ENCODE results near the gene SUPT3H.

The SUPT3H gene

DNA sequence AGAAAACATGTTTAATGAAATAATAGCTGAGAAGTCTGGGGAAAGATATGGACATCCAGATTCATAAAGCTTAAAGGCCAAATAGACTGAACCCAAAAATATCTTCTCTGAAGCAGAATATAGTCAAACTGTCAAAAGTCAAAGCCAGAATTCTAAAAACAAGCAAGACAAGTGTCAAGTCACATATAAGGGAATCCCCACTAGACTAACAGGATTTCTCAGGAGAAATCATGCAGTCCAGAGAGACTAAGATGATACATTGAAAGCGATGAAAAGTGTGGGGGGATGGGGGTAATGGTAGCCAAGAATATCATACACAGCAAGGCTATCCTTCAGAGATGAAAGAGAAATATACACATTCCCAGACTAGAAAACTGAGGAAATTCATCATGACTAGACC, 162.0 kb downstream of the SUPT3H start:
- Histone ChIP-seq H3K27me3 (ENCODE audit: control insufficient read depth, insufficient read depth, low read length) (no peaks in the 10 kb centered on the region), H3K9me3 (ENCODE audit: control insufficient read depth, insufficient read depth, low read length) (no peaks in the 10 kb centered on the region), H3K4me3 (ENCODE audit: low read depth, low read length) (no peak overlapping the region), H3K9ac (ENCODE audit: low read depth, low read length) (no peak overlapping the region), H3K36me3 (ENCODE audit: control insufficient read depth, insufficient read depth, low read length) (no peaks in the 10 kb centered on the region), H3K4me1 (ENCODE audit: control insufficient read depth, insufficient read depth, low read length) (peaks cover 13% of the 10 kb centered on the region)

DNA sequence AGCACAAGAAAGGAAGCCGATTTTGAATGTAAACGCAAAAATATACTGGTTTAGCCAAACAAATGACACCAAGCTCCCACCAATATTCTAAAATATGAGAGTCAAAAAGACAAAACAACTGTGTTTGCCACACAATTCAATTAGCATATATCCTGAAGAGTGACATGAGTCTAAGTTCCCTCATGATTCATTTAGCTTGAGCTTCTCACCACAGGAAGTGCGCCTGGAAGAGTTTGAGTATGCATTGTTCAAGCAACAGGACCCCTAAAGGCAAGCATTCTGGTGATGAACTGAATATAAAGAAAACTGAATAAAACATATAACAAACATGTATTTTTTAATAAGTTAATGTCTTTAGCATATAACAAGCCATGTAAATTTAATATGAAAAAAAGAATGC, 164.8 kb downstream of the SUPT3H start:
- H3K9ac ChIP-seq (ENCODE audit: low read depth, low read length), result no peak overlapping the region
- no peaks in the 10 kb centered on the region for H3K36me3 ChIP-seq (ENCODE audit: control insufficient read depth, insufficient read depth, low read length)
- H3K9me3 ChIP-seq (ENCODE audit: control insufficient read depth, insufficient read depth, low read length), result no peaks in the 10 kb centered on the region
- H3K4me3 ChIP-seq (ENCODE audit: low read depth, low read length), result no peak overlapping the region
- no peaks in the 10 kb centered on the region for H3K27me3 ChIP-seq (ENCODE audit: control insufficient read depth, insufficient read depth, low read length)
- peaks cover 13% of the 10 kb centered on the region for H3K4me1 ChIP-seq (ENCODE audit: control insufficient read depth, insufficient read depth, low read length)

DNA sequence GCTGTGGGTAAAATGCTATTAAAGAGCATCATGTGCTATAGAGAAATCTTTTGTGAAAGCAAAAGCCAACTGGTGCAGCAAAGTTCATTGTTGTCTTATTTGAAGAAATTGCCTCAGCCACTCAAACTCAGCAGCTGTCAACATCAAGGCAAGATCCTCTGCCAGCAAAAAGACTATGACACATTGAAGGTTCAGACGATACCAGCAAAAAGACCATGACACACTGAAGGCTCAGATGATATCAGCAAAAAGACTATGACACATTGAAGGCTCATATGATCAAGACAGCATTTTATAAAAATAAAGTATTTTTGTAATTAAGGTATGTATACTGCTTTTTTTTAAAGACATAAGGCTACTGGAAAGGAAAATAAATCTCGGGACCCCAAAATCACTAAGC, 168.0 kb downstream of the SUPT3H start:
- Histone ChIP-seq H3K27me3 (ENCODE audit: control insufficient read depth, insufficient read depth, low read length) (no peaks in the 10 kb centered on the region), H3K9ac (ENCODE audit: low read depth, low read length) (no peak overlapping the region), H3K4me3 (ENCODE audit: low read depth, low read length) (no peak overlapping the region), H3K36me3 (ENCODE audit: control insufficient read depth, insufficient read depth, low read length) (no peaks in the 10 kb centered on the region), H3K9me3 (ENCODE audit: control insufficient read depth, insufficient read depth, low read length) (no peaks in the 10 kb centered on the region), H3K4me1 (ENCODE audit: control insufficient read depth, insufficient read depth, low read length) (peaks cover 13% of the 10 kb centered on the region)

DNA sequence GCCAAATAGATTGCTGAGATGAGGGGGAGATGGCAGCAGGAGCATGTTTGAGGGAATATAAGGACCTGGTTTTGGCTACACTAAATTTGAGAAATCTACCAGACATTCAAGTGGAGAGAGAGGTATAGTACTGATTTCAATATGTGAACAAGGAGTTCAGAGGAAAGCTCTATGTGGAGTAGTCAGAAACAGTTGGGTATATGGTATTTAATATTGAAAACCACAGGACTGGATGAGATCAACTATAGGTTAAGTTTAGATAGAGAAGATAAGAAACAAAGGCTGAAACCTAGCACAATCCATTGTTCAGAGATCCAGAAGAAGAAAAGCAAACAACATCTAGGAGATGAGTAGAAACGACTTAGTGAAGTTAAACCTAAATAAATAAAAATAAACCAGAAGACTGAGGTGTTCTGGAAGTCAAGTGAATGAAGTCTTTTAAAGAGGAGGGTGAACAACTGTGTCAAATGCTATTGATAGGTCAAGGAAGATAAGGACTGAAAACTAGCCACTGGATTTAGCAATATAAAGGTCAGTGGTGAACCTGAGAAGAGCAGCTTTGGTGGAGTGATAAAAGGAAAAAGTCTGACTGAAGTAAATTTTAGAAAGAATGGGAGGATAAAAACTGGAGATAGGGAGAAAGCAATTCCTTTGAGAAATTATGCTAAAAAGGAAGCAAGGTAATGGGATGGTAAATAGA, 170.8 kb downstream of the SUPT3H start:
- Histone ChIP-seq H3K4me1 (ENCODE audit: control insufficient read depth, insufficient read depth, low read length) (peaks cover 1% of the 10 kb centered on the region), H3K9me3 (ENCODE audit: control insufficient read depth, insufficient read depth, low read length) (no peaks in the 10 kb centered on the region), H3K4me3 (ENCODE audit: low read depth, low read length) (no peak overlapping the region), H3K36me3 (ENCODE audit: control insufficient read depth, insufficient read depth, low read length) (no peaks in the 10 kb centered on the region), H3K9ac (ENCODE audit: low read depth, low read length) (no peak overlapping the region), H3K27me3 (ENCODE audit: control insufficient read depth, insufficient read depth, low read length) (no peaks in the 10 kb centered on the region)

DNA sequence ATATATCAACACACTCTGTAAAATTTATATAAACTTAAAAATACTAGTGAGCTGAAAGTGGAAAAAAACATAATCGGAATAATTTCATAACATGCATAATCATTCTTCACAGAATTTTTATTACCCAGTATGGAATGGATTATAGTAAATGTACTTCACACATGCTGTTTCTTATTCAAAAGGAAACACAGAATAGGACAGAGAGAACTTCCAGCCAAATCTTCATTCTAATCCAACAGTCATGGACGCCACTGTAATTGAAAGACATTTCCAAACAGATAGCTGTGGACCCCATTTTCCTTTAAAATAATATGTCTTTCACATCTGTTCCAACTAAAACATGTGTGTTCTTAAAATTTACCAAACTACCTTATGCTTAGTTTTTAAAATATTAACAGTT, 176.2 kb downstream of the SUPT3H start:
- Histone ChIP-seq H3K4me1 (ENCODE audit: control insufficient read depth, insufficient read depth, low read length) (no peaks in the 10 kb centered on the region), H3K9ac (ENCODE audit: low read depth, low read length) (no peak overlapping the region), H3K4me3 (ENCODE audit: low read depth, low read length) (no peak overlapping the region), H3K36me3 (ENCODE audit: control insufficient read depth, insufficient read depth, low read length) (no peaks in the 10 kb centered on the region), H3K27me3 (ENCODE audit: control insufficient read depth, insufficient read depth, low read length) (no peaks in the 10 kb centered on the region), H3K9me3 (ENCODE audit: control insufficient read depth, insufficient read depth, low read length) (no peaks in the 10 kb centered on the region)

DNA sequence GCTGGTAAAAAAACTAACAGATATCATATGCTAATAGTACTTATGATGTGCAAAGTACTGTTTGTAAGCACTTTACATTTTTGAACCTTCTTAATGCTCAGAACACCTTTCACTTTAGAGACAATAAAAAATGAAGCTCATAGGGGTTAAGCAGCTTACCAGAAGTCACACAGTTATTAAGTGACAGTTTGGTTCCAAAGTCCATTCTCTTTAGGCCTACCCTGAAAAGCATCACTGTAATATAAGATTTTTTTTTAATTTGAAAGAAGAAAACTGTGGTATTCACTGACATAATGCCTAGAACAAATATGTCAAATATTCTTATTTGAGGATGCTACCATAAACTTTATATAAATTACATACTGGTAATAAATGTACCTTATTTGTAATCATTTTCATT, 177.2 kb downstream of the SUPT3H start:
- Histone ChIP-seq H3K36me3 (ENCODE audit: control insufficient read depth, insufficient read depth, low read length) (no peaks in the 10 kb centered on the region), H3K4me3 (ENCODE audit: low read depth, low read length) (no peak overlapping the region), H3K9me3 (ENCODE audit: control insufficient read depth, insufficient read depth, low read length) (no peaks in the 10 kb centered on the region), H3K4me1 (ENCODE audit: control insufficient read depth, insufficient read depth, low read length) (no peaks in the 10 kb centered on the region), H3K9ac (ENCODE audit: low read depth, low read length) (no peak overlapping the region), H3K27me3 (ENCODE audit: control insufficient read depth, insufficient read depth, low read length) (no peaks in the 10 kb centered on the region)

DNA sequence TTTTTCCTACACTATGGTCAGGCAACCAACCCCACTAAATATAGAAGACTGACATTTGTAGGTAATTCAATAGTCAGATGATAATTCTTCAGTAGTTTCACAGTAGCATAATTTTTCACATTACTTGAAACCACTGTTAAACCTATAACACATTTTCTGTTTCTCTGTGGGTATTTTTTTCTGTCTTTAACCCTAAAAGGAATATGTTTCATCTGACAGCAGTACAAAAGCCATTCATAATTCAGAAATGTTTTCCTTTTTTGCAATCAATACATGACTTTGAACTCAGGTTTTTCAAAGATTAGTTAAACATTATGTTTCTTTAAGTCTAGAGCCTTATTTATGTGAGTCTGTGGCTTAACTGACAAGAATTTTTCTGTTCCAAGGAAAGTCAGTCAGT, 178.2 kb downstream of the SUPT3H start:
- Histone ChIP-seq H3K9ac (ENCODE audit: low read depth, low read length) (no peak overlapping the region), H3K4me1 (ENCODE audit: control insufficient read depth, insufficient read depth, low read length) (no peaks in the 10 kb centered on the region), H3K36me3 (ENCODE audit: control insufficient read depth, insufficient read depth, low read length) (no peaks in the 10 kb centered on the region), H3K4me3 (ENCODE audit: low read depth, low read length) (no peak overlapping the region), H3K9me3 (ENCODE audit: control insufficient read depth, insufficient read depth, low read length) (no peaks in the 10 kb centered on the region), H3K27me3 (ENCODE audit: control insufficient read depth, insufficient read depth, low read length) (no peaks in the 10 kb centered on the region)

DNA sequence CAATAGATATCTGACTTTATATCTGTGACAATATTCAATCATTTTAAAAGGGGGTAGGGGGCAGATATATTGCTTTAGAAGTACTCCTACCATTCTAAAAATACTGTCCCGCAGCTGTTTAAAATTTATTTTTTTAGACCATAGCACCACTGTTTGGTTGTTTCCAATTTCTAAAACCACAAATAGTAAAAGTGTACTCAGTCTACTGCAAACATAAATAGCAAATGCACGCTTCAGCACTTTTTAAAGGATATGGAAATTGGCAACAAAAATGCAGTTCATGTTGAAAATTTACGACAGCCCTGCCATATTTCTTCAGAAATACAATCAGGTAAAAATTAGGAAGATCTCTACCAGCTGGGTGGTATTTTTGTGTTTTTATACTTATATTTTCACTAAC, 181.6 kb downstream of the SUPT3H start:
- H3K36me3 ChIP-seq (ENCODE audit: control insufficient read depth, insufficient read depth, low read length), result no peaks in the 10 kb centered on the region
- no peak overlapping the region for H3K9ac ChIP-seq (ENCODE audit: low read depth, low read length)
- no peaks in the 10 kb centered on the region for H3K4me1 ChIP-seq (ENCODE audit: control insufficient read depth, insufficient read depth, low read length)
- H3K27me3 ChIP-seq (ENCODE audit: control insufficient read depth, insufficient read depth, low read length), result no peaks in the 10 kb centered on the region
- H3K9me3 ChIP-seq (ENCODE audit: control insufficient read depth, insufficient read depth, low read length), result no peaks in the 10 kb centered on the region
- no peak overlapping the region for H3K4me3 ChIP-seq (ENCODE audit: low read depth, low read length)

DNA sequence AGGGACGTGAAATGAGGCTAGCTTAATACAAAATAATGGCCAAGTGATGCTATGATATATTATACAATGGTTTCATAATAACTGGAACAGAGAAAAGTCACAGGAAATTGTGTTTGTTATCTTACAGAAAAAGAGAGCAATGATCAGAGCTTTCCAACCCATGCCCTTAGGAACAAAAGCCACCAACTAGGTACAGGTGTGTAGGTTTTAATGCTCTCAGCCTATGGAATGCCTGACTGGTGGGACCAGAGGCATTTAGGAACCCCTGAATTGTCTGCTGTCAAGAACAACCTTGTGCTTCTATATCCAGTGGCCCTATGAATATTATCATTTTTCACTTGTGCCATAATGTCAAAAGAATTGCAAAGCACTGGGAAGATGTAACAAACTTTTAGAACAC, 182.6 kb downstream of the SUPT3H start:
- H3K4me3 ChIP-seq (ENCODE audit: low read depth, low read length), result no peak overlapping the region
- H3K36me3 ChIP-seq (ENCODE audit: control insufficient read depth, insufficient read depth, low read length), result no peaks in the 10 kb centered on the region
- no peaks in the 10 kb centered on the region for H3K27me3 ChIP-seq (ENCODE audit: control insufficient read depth, insufficient read depth, low read length)
- H3K9me3 ChIP-seq (ENCODE audit: control insufficient read depth, insufficient read depth, low read length), result no peaks in the 10 kb centered on the region
- no peaks in the 10 kb centered on the region for H3K4me1 ChIP-seq (ENCODE audit: control insufficient read depth, insufficient read depth, low read length)
- H3K9ac ChIP-seq (ENCODE audit: low read depth, low read length), result no peak overlapping the region

DNA sequence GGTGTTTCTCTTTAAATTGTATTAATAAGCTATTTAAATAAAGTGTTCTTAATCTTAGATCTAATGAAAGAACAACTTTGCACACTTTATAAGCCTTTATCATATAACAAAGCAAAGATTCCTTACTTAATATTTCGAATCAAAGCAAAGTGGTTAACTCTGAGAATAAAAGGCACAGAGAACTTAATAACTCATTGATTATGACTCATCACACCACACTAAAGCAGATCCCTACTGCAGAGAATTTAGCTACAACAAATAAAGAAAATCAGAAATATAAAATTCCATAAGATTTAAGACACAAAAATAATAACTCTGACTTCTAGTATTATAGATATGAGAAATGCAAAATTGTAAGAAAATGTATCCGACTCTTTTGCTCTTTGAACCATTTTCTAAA, 185.2 kb downstream of the SUPT3H start:
- Histone ChIP-seq H3K9me3 (ENCODE audit: control insufficient read depth, insufficient read depth, low read length) (no peaks in the 10 kb centered on the region), H3K27me3 (ENCODE audit: control insufficient read depth, insufficient read depth, low read length) (no peaks in the 10 kb centered on the region), H3K9ac (ENCODE audit: low read depth, low read length) (no peak overlapping the region), H3K4me1 (ENCODE audit: control insufficient read depth, insufficient read depth, low read length) (no peaks in the 10 kb centered on the region), H3K36me3 (ENCODE audit: control insufficient read depth, insufficient read depth, low read length) (no peaks in the 10 kb centered on the region), H3K4me3 (ENCODE audit: low read depth, low read length) (no peak overlapping the region)

DNA sequence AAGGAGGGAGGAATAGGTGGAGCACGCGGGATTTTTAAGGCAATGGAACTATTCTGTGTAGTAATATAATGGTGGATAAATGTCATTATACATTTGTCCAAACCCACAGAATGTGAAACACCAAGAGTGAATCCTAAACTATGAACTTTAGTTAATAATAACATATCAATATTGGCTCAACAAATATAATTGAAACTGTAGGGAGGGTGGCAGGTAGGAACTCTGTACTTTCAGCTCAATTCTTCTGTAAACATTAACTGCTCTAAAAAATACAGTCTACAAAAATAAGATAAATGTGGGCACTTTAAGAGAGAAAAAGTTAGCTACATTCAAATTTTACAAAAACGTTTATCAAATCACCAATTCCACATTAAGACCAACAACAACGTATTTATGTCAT, 186.3 kb downstream of the SUPT3H start:
- H3K4me1 ChIP-seq (ENCODE audit: control insufficient read depth, insufficient read depth, low read length), result no peaks in the 10 kb centered on the region

DNA sequence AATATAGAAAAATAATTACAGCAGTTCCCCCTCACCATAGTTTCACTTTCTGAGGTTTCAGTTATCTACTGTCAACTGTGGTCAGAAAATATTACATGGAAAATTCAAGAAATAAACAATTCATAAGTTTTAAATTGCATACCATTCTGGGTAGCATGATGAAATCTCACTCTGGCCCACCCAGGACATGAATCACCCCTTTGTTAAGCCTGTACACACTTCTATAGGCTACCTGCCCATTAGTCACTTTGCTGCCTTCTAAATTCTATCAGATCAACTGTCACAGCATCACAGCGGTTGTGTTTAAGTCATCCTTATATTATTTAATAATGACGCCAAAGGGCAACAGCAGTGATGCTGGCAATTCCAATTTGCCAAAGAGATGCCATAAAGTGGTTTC, 189.9 kb downstream of the SUPT3H start:
- Histone ChIP-seq H3K9me3 (ENCODE audit: control insufficient read depth, insufficient read depth, low read length) (no peaks in the 10 kb centered on the region), H3K36me3 (ENCODE audit: control insufficient read depth, insufficient read depth, low read length) (no peaks in the 10 kb centered on the region), H3K4me3 (ENCODE audit: low read depth, low read length) (no peak overlapping the region), H3K9ac (ENCODE audit: low read depth, low read length) (no peak overlapping the region), H3K4me1 (ENCODE audit: control insufficient read depth, insufficient read depth, low read length) (no peaks in the 10 kb centered on the region), H3K27me3 (ENCODE audit: control insufficient read depth, insufficient read depth, low read length) (no peaks in the 10 kb centered on the region)

More for the DNA sequence above, 186.3 kb downstream of the SUPT3H start:
- no peak overlapping the region for H3K9ac ChIP-seq (ENCODE audit: low read depth, low read length)
- no peaks in the 10 kb centered on the region for H3K9me3 ChIP-seq (ENCODE audit: control insufficient read depth, insufficient read depth, low read length)
- H3K27me3 ChIP-seq (ENCODE audit: control insufficient read depth, insufficient read depth, low read length), result no peaks in the 10 kb centered on the region
- H3K4me3 ChIP-seq (ENCODE audit: low read depth, low read length), result no peak overlapping the region
- H3K36me3 ChIP-seq (ENCODE audit: control insufficient read depth, insufficient read depth, low read length), result no peaks in the 10 kb centered on the region

All from iPS-15b (cell line).